ENCODE measurements around the gene CD81.
A peak's percentile ranks its signal among the peaks of the same experiment; 100 is the strongest.

Gene CD81

DNA sequence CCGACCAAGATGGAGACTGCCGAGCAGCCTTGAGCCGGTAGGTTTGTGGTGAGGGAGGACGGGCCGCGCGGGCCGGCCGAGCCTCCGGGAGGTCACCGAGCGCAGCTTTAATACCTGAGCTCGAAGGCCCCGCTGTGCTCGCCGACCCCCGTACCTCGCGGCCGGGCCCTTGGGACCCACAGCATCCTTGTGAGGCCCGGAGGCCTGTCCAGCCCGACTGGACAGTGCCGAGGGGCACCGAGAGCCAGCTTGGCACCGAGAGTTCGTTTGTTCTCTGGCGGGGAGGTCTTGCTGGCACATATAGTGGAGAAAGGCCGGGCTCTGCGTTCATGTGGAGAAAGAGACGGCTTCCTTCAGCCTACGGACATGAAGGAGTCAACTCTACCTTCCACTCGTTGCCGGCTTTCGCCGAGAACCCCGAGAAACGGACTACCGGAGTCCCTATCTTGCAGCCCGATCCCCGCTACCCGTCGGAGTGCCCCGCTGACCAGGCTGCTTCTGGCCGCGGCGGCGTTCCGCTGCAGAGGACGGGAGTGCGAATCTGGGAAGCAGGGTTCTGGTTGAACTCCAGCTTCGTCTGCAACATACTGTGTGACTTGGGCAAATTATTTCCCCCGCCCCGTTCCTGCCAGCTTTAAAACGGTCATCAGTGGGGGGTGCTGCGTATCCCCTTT is 23.8 kb downstream of the CD81 start:
- TF ChIP-seq CTCF (IDR thresholded peaks at IDR 0.05; ENCODE audit: low read depth, low read length): no peak
- H3K4me3 ChIP-seq (ENCODE audit: low read depth, low read length): peak overlapping the region; percentile 100

DNA sequence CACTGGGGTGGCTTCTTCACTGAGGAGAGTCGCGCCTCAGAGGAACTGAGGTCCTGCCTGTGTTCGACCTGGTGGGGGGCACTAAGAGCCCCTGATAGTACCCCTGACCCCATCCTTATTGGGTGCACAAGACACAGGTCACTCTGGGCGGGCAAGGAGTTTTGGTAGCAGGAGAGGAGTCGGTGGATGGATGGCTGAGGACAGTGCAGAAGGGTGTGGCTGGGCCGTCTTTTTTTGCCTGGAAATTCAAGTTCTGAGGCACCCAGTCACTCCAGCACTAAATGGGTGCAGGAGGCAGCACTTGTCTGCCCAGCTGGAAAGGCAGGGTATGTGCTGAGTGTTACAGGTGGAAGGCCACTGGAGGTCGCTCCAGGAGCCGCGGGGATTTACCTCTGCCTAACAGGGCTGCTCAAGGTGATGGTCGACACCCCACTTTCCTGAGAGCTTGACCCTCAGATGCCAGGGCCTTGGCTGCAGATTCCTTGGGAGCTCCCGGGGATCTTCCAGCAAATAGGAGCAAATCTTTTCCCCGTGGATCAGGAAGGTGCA is 24.4 kb downstream of the CD81 start:
- no peak for TF ChIP-seq CTCF (IDR thresholded peaks at IDR 0.05; ENCODE audit: low read depth, low read length)
- peak overlapping the region; percentile 100 for H3K4me3 ChIP-seq (ENCODE audit: low read depth, low read length)

GRCh38 chr11:2402106-2402505 is 25.0 kb downstream of the CD81 start:
- no peak for TF ChIP-seq CTCF (IDR thresholded peaks at IDR 0.05; ENCODE audit: low read depth, low read length)
- H3K4me3 ChIP-seq (ENCODE audit: low read depth, low read length): peak overlapping the region; percentile 100

DNA sequence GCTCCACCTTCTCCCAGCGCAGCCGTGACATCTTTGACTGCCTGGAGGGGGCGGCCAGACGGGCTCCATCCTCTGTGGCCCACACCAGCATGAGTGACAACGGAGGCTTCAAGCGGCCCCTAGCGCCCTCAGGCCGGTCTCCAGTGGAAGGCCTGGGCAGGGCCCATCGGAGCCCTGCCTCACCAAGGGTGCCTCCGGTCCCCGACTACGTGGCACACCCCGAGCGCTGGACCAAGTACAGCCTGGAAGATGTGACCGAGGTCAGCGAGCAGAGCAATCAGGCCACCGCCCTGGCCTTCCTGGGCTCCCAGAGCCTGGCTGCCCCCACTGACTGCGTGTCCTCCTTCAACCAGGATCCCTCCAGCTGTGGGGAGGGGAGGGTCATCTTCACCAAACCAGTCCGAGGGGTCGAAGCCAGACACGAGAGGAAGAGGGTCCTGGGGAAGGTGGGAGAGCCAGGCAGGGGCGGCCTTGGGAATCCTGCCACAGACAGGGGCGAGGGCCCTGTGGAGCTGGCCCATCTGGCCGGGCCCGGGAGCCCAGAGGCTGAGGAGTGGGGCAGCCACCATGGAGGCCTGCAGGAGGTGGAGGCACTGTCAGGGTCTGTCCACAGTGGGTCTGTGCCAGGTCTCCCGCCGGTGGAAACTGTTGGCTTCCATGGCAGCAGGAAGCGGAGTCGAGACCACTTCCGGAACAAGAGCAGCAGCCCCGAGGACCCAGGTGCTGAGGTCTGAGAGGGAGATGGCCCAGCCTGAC is 26.0 kb downstream of the CD81 start:
- no peak overlapping the region for H3K4me3 ChIP-seq (ENCODE audit: low read depth, low read length)
- TF ChIP-seq CTCF (IDR thresholded peaks at IDR 0.05; ENCODE audit: low read depth, low read length): no peak

DNA sequence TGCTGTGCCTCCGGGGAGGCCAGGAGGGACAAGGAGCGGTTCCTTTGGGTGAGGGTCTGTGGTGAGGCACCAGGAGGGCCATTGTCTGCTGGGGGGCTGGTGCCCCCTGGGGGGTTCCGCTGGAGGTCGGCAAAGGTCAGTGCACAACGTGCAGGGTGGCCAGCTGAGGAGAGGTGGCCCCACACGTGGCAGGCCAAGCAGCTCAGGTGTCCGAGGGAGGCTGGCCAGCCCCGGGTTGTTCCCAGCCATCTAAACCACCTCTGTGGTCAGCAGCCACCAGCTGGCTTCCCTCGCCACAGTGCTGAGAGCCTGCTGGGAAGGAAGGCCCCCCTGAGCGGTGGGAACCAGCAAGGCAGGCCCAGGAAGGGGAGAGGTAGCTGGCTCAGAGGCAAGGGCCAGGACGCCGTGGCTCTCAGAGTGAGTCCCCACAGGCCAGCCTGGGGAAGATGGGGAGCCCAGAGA is 27.7 kb downstream of the CD81 start:
- no peak for TF ChIP-seq CTCF (IDR thresholded peaks at IDR 0.05; ENCODE audit: low read depth, low read length)
- H3K4me3 ChIP-seq (ENCODE audit: low read depth, low read length): no peak overlapping the region

- no peak overlapping the region for H3K4me3 ChIP-seq (ENCODE audit: low read depth, low read length)
- no peak for TF ChIP-seq CTCF (IDR thresholded peaks at IDR 0.05; ENCODE audit: low read depth, low read length)
These were observed 29.3 kb downstream of the CD81 start for GRCh38 chr11:2406451-2406850.

- no peak for TF ChIP-seq CTCF (IDR thresholded peaks at IDR 0.05; ENCODE audit: low read depth, low read length)
- H3K4me3 ChIP-seq (ENCODE audit: low read depth, low read length): no peak overlapping the region
These were observed 29.8 kb downstream of the CD81 start for GRCh38 chr11:2406878-2407410.

All from WI38 (cell line).